ENCODE data around the gene FYB1. TPM values are rescaled to one million over a fixed set of nuclear protein-coding genes. Genes with fewer than 3 reads are reported as not detected.

The FYB1 gene
- total RNA-seq, 1 experiment from 2014 or later: 10.5 TPM

DNA sequence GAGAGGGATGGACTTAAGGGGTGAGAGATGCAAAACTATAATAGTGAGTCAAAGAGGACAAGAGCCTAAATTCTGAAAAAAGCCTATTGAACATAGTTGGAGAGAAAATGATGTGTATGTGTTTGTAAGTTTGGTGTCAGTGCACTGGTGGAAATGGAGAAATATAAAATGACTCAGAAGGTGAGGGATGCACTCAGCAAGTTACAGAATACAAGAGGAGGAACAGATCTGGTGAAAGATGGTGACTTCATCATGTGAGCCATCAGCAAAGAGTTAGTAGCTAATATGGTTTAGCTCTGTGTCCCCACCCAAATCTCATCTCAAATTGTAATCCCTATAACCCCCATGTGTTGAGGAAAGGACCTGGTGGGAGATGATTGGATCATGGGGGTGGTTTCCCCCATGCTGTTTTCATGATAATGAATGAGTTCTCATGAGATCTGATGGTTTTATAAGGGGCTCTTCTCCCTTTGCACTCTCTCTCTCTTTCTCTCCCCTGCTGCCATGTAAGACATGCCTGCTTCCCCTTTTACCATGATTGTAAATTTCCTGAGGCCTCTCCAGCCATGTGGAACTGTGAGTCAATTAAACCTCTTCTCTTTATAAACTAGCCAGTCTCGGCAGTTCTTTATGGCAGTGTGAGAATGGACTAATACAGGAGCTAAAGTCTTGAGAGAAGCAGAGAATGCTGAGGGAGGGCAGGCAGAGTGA, 30.4 kb upstream of the FYB1 start:
- no peak for TF ChIP-seq EZH2 (IDR thresholded peaks at IDR 0.05; ENCODE audit: low read depth)
- TF ChIP-seq, protein P1, sequence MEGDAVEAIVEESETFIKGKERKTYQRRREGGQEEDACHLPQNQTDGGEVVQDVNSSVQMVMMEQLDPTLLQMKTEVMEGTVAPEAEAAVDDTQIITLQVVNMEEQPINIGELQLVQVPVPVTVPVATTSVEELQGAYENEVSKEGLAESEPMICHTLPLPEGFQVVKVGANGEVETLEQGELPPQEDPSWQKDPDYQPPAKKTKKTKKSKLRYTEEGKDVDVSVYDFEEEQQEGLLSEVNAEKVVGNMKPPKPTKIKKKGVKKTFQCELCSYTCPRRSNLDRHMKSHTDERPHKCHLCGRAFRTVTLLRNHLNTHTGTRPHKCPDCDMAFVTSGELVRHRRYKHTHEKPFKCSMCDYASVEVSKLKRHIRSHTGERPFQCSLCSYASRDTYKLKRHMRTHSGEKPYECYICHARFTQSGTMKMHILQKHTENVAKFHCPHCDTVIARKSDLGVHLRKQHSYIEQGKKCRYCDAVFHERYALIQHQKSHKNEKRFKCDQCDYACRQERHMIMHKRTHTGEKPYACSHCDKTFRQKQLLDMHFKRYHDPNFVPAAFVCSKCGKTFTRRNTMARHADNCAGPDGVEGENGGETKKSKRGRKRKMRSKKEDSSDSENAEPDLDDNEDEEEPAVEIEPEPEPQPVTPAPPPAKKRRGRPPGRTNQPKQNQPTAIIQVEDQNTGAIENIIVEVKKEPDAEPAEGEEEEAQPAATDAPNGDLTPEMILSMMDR (conservative IDR thresholded peaks at IDR 0.05): no peak
- ChIA-PET POLR2A (ENCODE audit: unreplicated experiment) (no interaction called here), CTCF (no interaction called here)
- Histone ChIP-seq H2AFZ (no peak overlapping the region), H3K36me3 (ENCODE audit: low read depth) (no peaks in the 10 kb centered on the region), H3K4me2 (no peak overlapping the region), H3K9me2 (ENCODE audit: insufficient read depth) (no peaks in the 10 kb centered on the region), H3K27me3 (ENCODE audit: insufficient read depth, low read depth) (no peaks in the 10 kb centered on the region), H3K9me3 (ENCODE audit: insufficient read depth, low read depth) (no peaks in the 10 kb centered on the region; the same call in 1 of the 2 replicates), H4K20me1 (ENCODE audit: insufficient read depth) (no peaks in the 10 kb centered on the region), H3K4me3 (no peak overlapping the region), H3K79me2 (ENCODE audit: low read depth) (no peaks in the 10 kb centered on the region), H3K27ac (no peak overlapping the region), H3K4me1 (replicated peaks; ENCODE audit: insufficient read depth) (no peaks in the 10 kb centered on the region), H3F3A (ENCODE audit: insufficient read depth, low read depth) (no peaks in the 10 kb centered on the region)
- BruUV-seq (replicated peaks): no TSS peak
- intact Hi-C loops (cut with micrococcal nuclease; ENCODE audit: unreplicated experiment): no loop called here
- no peak for DNase-seq

GRCh38 chr5:39249069-39249468, 29.7 kb upstream of the FYB1 start:
- intact Hi-C loops (cut with micrococcal nuclease; ENCODE audit: unreplicated experiment): no loop called here
- ChIA-PET POLR2A (ENCODE audit: unreplicated experiment) (no interaction called here), CTCF (no interaction called here)
- Histone ChIP-seq H4K20me1 (ENCODE audit: insufficient read depth) (no peaks in the 10 kb centered on the region), H3K4me2 (no peak overlapping the region), H3K27me3 (ENCODE audit: insufficient read depth, low read depth) (no peaks in the 10 kb centered on the region), H3K9me3 (ENCODE audit: insufficient read depth, low read depth) (no peaks in the 10 kb centered on the region; the same call in 1 of the 2 replicates), H3K4me1 (replicated peaks; ENCODE audit: insufficient read depth) (no peaks in the 10 kb centered on the region), H3K27ac (no peak overlapping the region), H3K9me2 (ENCODE audit: insufficient read depth) (no peaks in the 10 kb centered on the region), H3K79me2 (ENCODE audit: low read depth) (no peaks in the 10 kb centered on the region), H3K4me3 (no peak overlapping the region), H2AFZ (no peak overlapping the region), H3F3A (ENCODE audit: insufficient read depth, low read depth) (no peaks in the 10 kb centered on the region), H3K36me3 (ENCODE audit: low read depth) (no peaks in the 10 kb centered on the region)
- DNase-seq: no peak
- no peak for TF ChIP-seq EZH2 (IDR thresholded peaks at IDR 0.05; ENCODE audit: low read depth)
- TF ChIP-seq, protein P1 (conservative IDR thresholded peaks at IDR 0.05): no peak
- no TSS peak for BruUV-seq (replicated peaks)

- no peaks in the 10 kb centered on the region for H3F3A ChIP-seq (ENCODE audit: insufficient read depth, low read depth)
- TF ChIP-seq, protein P1 (conservative IDR thresholded peaks at IDR 0.05): no peak
- TF ChIP-seq EZH2 (IDR thresholded peaks at IDR 0.05; ENCODE audit: low read depth): no peak
- intact Hi-C loops (cut with micrococcal nuclease; ENCODE audit: unreplicated experiment): no loop called here
- no peak overlapping the region for H3K4me3 ChIP-seq
- no TSS peak for BruUV-seq (replicated peaks)
- no peaks in the 10 kb centered on the region for H3K4me1 ChIP-seq (replicated peaks; ENCODE audit: insufficient read depth)
- no peak for DNase-seq
- ChIA-PET CTCF (interaction anchor here (0.6 kb wide), 1 partner anchor 56 kb away, joined by 5 read pairs; no protein-coding TSS in a partner anchor), POLR2A (ENCODE audit: unreplicated experiment) (no interaction called here)
- no peaks in the 10 kb centered on the region for H3K79me2 ChIP-seq (ENCODE audit: low read depth)
- no peak overlapping the region for H3K4me2 ChIP-seq
- no peaks in the 10 kb centered on the region for H3K36me3 ChIP-seq (ENCODE audit: low read depth)
- no peaks in the 10 kb centered on the region for H3K27me3 ChIP-seq (ENCODE audit: insufficient read depth, low read depth)
- H3K9me2 ChIP-seq (ENCODE audit: insufficient read depth): no peaks in the 10 kb centered on the region
- H4K20me1 ChIP-seq (ENCODE audit: insufficient read depth): no peaks in the 10 kb centered on the region
- no peak overlapping the region for H3K27ac ChIP-seq
- H2AFZ ChIP-seq: no peak overlapping the region
- H3K9me3 ChIP-seq (ENCODE audit: insufficient read depth, low read depth): peaks cover 6% of the 10 kb centered on the region
Measured at GRCh38 chr5:39240750-39241149, 21.4 kb upstream of the FYB1 start.
